Body of pancreas (tissue), 4 donors: Measurements from ENCODE around the gene DLST. TPM values are rescaled to one million over a fixed set of nuclear protein-coding genes. Genes with fewer than 3 reads are reported as not detected.
A peak's percentile ranks its signal among the peaks of the same experiment; 100 is the strongest.

Experiments
- ATAC-seq: fragments of 150-250 bp; one replicate; pipeline ENCODE4 v1.9.1; 2016
- DNase-seq, 4 donors: peaks; one replicate each; pipeline ENCODE4 v3.0.0-alpha.2; 2019
- H3K27ac ChIP-seq, 4 donors: fragments of 200-600 bp; sonication (generic); 1 replicate in 3 of 4; 2 replicates in 1 of 4; pipeline versions ENCODE4 v1.5.1 to v1.6.1; 2016 to 2019; ENCODE audit warnings: mild to moderate bottlenecking in 1 of 4, mixed read lengths in 1 of 4, moderate library complexity in 1 of 4
- H3K27me3 ChIP-seq, 2 donors: fragments of 200-600 bp; sonication (generic); one replicate each; pipeline ENCODE4 v1.6.0; 2016; ENCODE audit warnings: mild to moderate bottlenecking in 1 of 2
- H3K36me3 ChIP-seq, 2 donors: fragments of 200-600 bp; sonication (generic); replicated peaks in 1 of 2; 2 replicates each; pipeline ENCODE4 v1.5.1; 2016; ENCODE audit warnings: low read depth in 2 of 2; ENCODE audit not compliant: insufficient read depth in 1 of 2
- H3K4me1 ChIP-seq: fragments of 200-600 bp; sonication (generic); one replicate; pipeline ENCODE4 v1.6.0; 2016
- H3K4me3 ChIP-seq, 2 donors: fragments of 200-600 bp; sonication (generic); 1 replicate in 1 of 2; 2 replicates in 1 of 2; pipeline ENCODE4 v1.5.1; 2016 to 2019
- H3K9me3 ChIP-seq, 3 donors: fragments of 200-600 bp; sonication (generic); 1 replicate in 2 of 3; 2 replicates in 1 of 3; pipeline ENCODE4 v1.5.1; 2016
- POLR2A ChIP-seq, 3 donors: fragments of 450-650 bp; IDR thresholded peaks; one replicate each; pipeline ENCODE4 v1.6.1; 2016; ENCODE audit warnings: antibody characterized with exemption in 3 of 3, mild to moderate bottlenecking in 2 of 3
- WGBS, 2 donors: methylation state at CpG; one replicate each; pipeline ENCODE4 v1.1.5; 2017; 5-methylcytosine and 5-hydroxymethylcytosine counted together
- intact Hi-C: fragments of 100-400 bp; cut with DNase I; formaldehyde crosslinking; loops from one replicate; pipeline ENCODE4 v1.15.1; 2023
- total RNA-seq, 2 donors: library from RNA; depleted of rRNA; stranded (reverse); fragments of >200 nt; gene quantifications; one replicate each; pipeline ENCODE4 v1.1.0, GENCODE V29; 2016
- TF ChIP-seq, protein P1 (sequence below), 7 experiments: fragments of 450-650 bp in 4 of 7; fragments of 200-600 bp in 3 of 7; sonication (generic) in 3 of 7; IDR thresholded peaks; one replicate each; pipeline ENCODE4 v1.5.1; 2016 to 2019; ENCODE audit warnings: antibody characterized with exemption in 7 of 7

The DLST gene
- 10 to 100 TPM; 33.7 to 36.3 TPM for total RNA-seq

DNA sequence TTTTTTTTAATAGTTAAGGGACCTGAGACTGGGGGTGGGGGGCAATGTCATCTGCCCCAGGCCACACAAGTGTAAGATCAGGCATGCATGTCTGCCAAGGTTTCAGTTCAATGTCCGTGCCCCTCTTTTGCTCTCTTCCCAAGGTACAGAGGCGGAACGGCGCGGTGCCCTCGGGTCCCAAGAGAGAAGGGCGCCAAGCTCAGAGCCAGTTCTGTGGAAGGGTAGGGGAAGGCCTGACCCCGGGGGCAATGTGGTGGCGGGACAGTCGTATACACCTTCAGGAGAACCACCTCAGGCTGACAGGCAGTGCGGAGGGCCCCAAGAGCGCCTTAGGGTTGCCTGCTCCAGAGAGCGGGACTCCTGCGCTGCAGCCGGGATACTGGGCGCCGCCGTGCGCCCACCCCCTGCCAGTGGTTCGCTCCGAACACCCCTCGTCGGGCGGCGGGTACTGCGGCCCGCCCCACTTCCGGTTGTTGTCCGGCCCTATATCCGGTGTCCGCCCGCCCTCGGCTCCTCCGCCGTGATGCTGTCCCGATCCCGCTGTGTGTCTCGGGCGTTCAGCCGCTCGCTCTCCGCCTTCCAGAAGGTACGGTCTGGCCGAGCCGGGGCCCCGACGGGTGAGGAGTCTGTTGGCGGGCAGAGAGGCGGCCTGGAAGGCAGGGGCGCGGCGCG is at the start of gene DLST:
Gene DLST, plus strand, starts transcription at position 486 of the 672 bp plus-strand sequence. Its CDS starts 38 bp downstream, at position 524.
- Histone ChIP-seq H3K27me3 (no peaks in the 10 kb centered on the region), H3K4me3 (peak within 1 kb of the TSS; percentile 67 to 98), H3K36me3 (no peaks in the 10 kb centered on the region), H3K27ac (peak within 1 kb of the TSS; percentile 84 to 96 (median 86)), H3K4me1 (peaks cover 43% of the 10 kb centered on the region), H3K9me3 (no peaks in the 10 kb centered on the region)
- DNase-seq (peak; percentile 86 to 89 (median 88)), ATAC-seq (peak; percentile 97)
- TF ChIP-seq, protein P1, sequence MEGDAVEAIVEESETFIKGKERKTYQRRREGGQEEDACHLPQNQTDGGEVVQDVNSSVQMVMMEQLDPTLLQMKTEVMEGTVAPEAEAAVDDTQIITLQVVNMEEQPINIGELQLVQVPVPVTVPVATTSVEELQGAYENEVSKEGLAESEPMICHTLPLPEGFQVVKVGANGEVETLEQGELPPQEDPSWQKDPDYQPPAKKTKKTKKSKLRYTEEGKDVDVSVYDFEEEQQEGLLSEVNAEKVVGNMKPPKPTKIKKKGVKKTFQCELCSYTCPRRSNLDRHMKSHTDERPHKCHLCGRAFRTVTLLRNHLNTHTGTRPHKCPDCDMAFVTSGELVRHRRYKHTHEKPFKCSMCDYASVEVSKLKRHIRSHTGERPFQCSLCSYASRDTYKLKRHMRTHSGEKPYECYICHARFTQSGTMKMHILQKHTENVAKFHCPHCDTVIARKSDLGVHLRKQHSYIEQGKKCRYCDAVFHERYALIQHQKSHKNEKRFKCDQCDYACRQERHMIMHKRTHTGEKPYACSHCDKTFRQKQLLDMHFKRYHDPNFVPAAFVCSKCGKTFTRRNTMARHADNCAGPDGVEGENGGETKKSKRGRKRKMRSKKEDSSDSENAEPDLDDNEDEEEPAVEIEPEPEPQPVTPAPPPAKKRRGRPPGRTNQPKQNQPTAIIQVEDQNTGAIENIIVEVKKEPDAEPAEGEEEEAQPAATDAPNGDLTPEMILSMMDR (IDR thresholded peaks at IDR 0.05), result no peak
- peak; percentile 64 to 84 (median 83) for TF ChIP-seq POLR2A (IDR thresholded peaks at IDR 0.05)
- intact Hi-C loops, result no loop called here
- WGBS, 2 donors, result 0% methylated on average over 9 to 53 of the region's 53 CpGs

DNA sequence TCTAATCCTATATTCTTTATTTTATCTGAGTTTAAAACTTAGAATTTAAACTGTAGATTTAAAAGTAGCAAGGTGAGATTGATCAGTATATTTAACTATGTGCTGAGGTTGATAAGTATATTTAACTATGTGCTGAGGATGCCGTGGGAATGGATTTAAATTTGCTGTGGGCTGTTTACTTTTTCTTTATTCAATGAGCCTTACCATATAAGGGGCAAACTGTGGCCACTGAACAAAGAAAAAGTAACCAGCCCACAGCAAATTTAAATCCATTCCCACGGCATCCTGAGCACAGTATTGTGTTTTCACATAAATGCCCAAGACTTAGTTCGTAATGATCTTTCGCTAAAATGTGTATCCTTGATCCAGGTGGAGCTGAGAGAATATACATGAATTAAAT is 48.9 kb upstream of the DLST start:
- Histone ChIP-seq H3K4me3 (no peak overlapping the region), H3K27me3 (no peaks in the 10 kb centered on the region), H3K9me3 (peaks cover 0 to 3% (median 0%) of the 10 kb centered on the region in 3 donors), H3K4me1 (no peaks in the 10 kb centered on the region), H3K27ac (no peak overlapping the region), H3K36me3 (peaks cover 0 to 5% of the 10 kb centered on the region in 2 donors)
- intact Hi-C loops, result no loop called here
- ATAC-seq (no peak), DNase-seq (no peak)
- TF ChIP-seq, protein P1 (IDR thresholded peaks at IDR 0.05), result no peak
- TF ChIP-seq POLR2A (IDR thresholded peaks at IDR 0.05), result no peak
- WGBS, 2 donors, result 83 to 89% methylated on average over 4 of the region's 4 CpGs

DNA sequence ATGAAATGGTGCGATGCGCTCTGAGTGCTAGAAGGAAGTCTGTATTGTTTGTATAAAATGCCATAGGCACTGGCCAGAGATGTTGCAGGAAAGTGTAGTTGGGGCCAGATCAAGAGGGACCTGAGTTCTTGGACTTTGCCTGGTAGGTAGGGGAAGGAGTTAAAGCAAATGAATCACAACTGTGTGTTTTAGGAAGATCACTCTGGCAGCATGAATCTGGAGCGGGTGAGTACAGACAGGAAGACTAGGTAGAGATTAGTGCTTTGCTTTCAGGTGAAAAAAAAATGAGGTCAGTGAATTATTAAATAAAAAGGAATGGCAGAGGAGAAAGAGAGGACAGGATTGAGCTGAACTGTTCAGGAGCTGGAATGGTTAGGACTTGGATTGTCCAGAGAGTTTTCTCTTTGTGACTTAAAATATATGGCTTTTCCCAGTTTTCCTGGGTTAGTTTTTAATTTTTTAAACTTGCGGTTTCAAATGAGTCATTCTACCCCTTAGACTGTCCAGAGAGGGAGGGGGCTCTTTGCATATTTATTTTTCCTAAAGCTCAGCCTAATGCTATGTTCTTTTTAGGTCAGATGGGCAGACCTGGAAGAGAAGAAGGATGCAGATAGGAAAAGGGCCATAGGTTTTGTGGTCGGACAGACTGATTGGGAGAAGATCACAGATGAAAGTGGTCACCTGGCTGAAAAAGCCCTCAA is 46.9 kb upstream of the DLST start:
- intact Hi-C loops, result no loop called here
- no peak for DNase-seq
- Histone ChIP-seq H3K36me3 (peaks cover 0 to 5% of the 10 kb centered on the region in 2 donors), H3K4me1 (no peaks in the 10 kb centered on the region), H3K4me3 (no peak overlapping the region), H3K27ac (peak overlapping the region in 1 of 4 donors; percentile 32), H3K9me3 (peaks cover 0 to 3% (median 0%) of the 10 kb centered on the region in 3 donors), H3K27me3 (no peaks in the 10 kb centered on the region)
- WGBS, 2 donors, result 73 to 95% methylated on average over 4 to 5 of the region's 5 CpGs
- TF ChIP-seq, protein P1 (IDR thresholded peaks at IDR 0.05), result no peak
- no peak for TF ChIP-seq POLR2A (IDR thresholded peaks at IDR 0.05)
- ATAC-seq, result no peak

DNA sequence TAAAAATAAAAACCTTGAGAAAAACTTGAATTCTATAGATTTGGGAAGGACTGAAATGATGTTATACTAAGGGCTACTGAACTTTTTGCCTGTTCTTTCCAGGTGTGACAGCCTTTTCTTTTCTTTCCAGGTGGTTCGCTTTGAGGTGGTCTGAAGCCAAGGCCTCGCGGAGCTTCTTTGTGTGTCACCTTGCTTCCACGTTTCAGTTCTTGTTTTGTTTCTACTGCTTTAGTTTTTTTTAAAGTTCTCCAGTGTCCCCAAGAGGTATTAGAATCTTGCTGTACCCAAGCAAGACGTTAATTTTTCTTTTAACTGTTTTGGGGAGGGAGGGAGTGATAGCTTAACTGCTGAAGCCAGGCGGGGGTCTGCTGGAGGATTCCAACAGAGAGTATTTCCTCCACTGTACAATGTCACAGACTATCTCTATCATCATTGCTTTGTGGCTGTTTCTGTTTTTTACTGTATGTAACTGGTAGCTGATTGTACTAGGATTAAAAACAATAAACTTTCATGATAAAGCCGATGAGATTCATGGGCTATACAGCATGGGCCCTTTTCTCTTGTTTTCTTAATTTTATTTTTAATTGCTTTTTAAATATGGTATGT is 46.0 kb upstream of the DLST start:
- Histone ChIP-seq H3K9me3 (peaks cover 0 to 3% (median 0%) of the 10 kb centered on the region in 3 donors), H3K27me3 (no peaks in the 10 kb centered on the region), H3K4me1 (no peaks in the 10 kb centered on the region), H3K4me3 (no peak overlapping the region), H3K27ac (no peak overlapping the region), H3K36me3 (peaks cover 0 to under 1% of the 10 kb centered on the region in 2 donors)
- intact Hi-C loops, result no loop called here
- ATAC-seq (no peak), DNase-seq (no peak)
- TF ChIP-seq, protein P1 (IDR thresholded peaks at IDR 0.05), result no peak
- no peak for TF ChIP-seq POLR2A (IDR thresholded peaks at IDR 0.05)
- WGBS, 2 donors, result 74 to 87% methylated on average over 7 of the region's 7 CpGs
